Ishikawa (cell line): Measurements from ENCODE around the gene ATRX.

ENCODE experiments used
- CEBPB ChIP-seq: IDR thresholded peaks from 2 replicates; pipeline ENCODE4 v1.6.1; 2012
- CREB1 ChIP-seq: IDR thresholded peaks from 2 replicates; pipeline ENCODE4 v1.6.1; 2012; ENCODE audit warnings: low read depth
- EGR1 ChIP-seq: IDR thresholded peaks from 2 replicates; pipeline ENCODE4 v1.6.1; 2012
- EP300 ChIP-seq: IDR thresholded peaks from 2 replicates; pipeline ENCODE4 v1.6.1; 2012; ENCODE audit warnings: borderline replicate concordance
- FOXM1 ChIP-seq: IDR thresholded peaks from 2 replicates; pipeline ENCODE4 v1.6.1; 2012; ENCODE audit warnings: low read depth, borderline replicate concordance
- NFIC ChIP-seq: IDR thresholded peaks from 2 replicates; pipeline ENCODE4 v1.6.1; 2012
- RAD21 ChIP-seq: IDR thresholded peaks from 2 replicates; pipeline ENCODE4 v1.6.1; 2012; ENCODE audit warnings: low read depth
- TAF1 ChIP-seq: IDR thresholded peaks from 2 replicates; pipeline ENCODE4 v1.6.1; 2012; ENCODE audit warnings: low read depth, mild to moderate bottlenecking
- TCF12 ChIP-seq: IDR thresholded peaks from 2 replicates; pipeline ENCODE4 v1.6.1; 2012; ENCODE audit warnings: low read depth
- TEAD4 ChIP-seq: IDR thresholded peaks from 2 replicates; pipeline ENCODE4 v1.6.1; 2012
- USF1 ChIP-seq: IDR thresholded peaks from 2 replicates; pipeline ENCODE4 v1.6.1; 2012
- YY1 ChIP-seq: IDR thresholded peaks from 2 replicates; pipeline ENCODE4 v1.6.1; 2012; ENCODE audit warnings: low read depth
- ZBTB7A ChIP-seq: IDR thresholded peaks from 2 replicates; pipeline ENCODE4 v1.6.1; 2012; ENCODE audit warnings: low read depth
- TF ChIP-seq, protein P1 (sequence below): IDR thresholded peaks from 2 replicates; pipeline ENCODE4 v1.6.1; 2012; ENCODE audit warnings: low read depth, mild to moderate bottlenecking

ATRX gene

DNA sequence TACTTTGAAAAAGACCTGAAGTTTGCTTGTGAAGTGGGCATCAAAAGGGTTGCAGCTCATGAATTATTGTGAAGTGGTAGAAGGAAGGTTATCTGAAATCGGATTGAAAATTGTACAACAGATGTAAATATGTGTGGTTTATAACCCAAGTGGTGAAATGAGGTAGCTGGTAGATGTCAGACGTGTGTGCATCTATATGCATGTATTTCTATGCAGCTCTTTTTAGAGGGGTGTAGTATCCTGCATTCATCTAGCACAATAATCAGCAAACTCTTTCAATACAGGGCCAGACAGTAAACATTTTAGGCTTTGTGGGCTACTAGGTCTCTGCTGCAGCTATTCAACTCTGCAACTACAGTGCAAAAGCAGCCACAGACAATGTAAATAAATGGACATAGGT, 9.4 kb downstream of the ATRX start:
- TF ChIP-seq USF1 (no peak), EGR1 (no peak), RAD21 (no peak), YY1 (no peak), ZBTB7A (no peak), CREB1 (no peak)

GRCh38 chrX:77771601-77772000, 14.4 kb downstream of the ATRX start:
- TF ChIP-seq TEAD4 (no peak), ZBTB7A (no peak), EP300 (no peak), TCF12 (no peak), EGR1 (no peak), CREB1 (no peak), YY1 (no peak), FOXM1 (no peak), USF1 (no peak), RAD21 (no peak), TAF1 (no peak), CEBPB (no peak), NFIC (no peak)
- TF ChIP-seq, protein P1, sequence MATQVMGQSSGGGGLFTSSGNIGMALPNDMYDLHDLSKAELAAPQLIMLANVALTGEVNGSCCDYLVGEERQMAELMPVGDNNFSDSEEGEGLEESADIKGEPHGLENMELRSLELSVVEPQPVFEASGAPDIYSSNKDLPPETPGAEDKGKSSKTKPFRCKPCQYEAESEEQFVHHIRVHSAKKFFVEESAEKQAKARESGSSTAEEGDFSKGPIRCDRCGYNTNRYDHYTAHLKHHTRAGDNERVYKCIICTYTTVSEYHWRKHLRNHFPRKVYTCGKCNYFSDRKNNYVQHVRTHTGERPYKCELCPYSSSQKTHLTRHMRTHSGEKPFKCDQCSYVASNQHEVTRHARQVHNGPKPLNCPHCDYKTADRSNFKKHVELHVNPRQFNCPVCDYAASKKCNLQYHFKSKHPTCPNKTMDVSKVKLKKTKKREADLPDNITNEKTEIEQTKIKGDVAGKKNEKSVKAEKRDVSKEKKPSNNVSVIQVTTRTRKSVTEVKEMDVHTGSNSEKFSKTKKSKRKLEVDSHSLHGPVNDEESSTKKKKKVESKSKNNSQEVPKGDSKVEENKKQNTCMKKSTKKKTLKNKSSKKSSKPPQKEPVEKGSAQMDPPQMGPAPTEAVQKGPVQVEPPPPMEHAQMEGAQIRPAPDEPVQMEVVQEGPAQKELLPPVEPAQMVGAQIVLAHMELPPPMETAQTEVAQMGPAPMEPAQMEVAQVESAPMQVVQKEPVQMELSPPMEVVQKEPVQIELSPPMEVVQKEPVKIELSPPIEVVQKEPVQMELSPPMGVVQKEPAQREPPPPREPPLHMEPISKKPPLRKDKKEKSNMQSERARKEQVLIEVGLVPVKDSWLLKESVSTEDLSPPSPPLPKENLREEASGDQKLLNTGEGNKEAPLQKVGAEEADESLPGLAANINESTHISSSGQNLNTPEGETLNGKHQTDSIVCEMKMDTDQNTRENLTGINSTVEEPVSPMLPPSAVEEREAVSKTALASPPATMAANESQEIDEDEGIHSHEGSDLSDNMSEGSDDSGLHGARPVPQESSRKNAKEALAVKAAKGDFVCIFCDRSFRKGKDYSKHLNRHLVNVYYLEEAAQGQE = no peak

GRCh38 chrX:77768787-77769186, 17.2 kb downstream of the ATRX start:
- TF ChIP-seq TAF1 (no peak), USF1 (no peak), RAD21 (no peak), YY1 (no peak), NFIC (no peak), FOXM1 (no peak), TEAD4 (no peak), EP300 (no peak), CEBPB (no peak), CREB1 (no peak), ZBTB7A (no peak)
- TF ChIP-seq, protein P1 = no peak

GRCh38 chrX:77755561-77755960, 30.5 kb downstream of the ATRX start:
- no peak for TF ChIP-seq RAD21
- TF ChIP-seq NFIC = no peak
- TF ChIP-seq ZBTB7A = no peak
- no peak for TF ChIP-seq YY1
- no peak for TF ChIP-seq CREB1
- TF ChIP-seq, protein P1 = no peak
- no peak for TF ChIP-seq TAF1
- no peak for TF ChIP-seq FOXM1
- no peak for TF ChIP-seq TCF12
- no peak for TF ChIP-seq CEBPB

DNA sequence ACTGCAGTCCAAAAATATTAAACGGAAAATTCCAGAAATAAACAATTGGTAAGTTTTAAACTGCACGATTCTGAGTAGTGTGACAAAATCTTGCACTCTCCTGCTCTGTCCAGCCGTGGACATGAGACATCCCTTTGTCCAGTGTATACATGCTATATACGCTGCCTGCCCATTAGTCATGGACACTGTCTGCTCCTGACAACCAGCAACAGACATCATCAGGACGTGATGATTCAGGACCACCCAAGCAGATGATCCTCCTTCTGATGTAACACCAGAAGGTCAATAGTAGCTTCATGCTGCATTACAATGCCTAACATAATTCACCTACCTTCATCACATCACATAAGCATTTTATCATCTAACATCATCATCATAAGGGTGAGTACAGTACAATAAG, 36.3 kb downstream of the ATRX start:
- no peak for TF ChIP-seq CEBPB
- no peak for TF ChIP-seq TAF1
- TF ChIP-seq RAD21 = no peak
- TF ChIP-seq, protein P1 = no peak
